Measurements from ENCODE around the gene HSPA4. TPM values are rescaled to one million over a fixed set of nuclear protein-coding genes. Genes with fewer than 3 reads are reported as not detected.

HSPA4 gene
- total RNA-seq, 3 donors from 2014 or later: 64.1 to 77.2 (median 72.9) TPM

DNA sequence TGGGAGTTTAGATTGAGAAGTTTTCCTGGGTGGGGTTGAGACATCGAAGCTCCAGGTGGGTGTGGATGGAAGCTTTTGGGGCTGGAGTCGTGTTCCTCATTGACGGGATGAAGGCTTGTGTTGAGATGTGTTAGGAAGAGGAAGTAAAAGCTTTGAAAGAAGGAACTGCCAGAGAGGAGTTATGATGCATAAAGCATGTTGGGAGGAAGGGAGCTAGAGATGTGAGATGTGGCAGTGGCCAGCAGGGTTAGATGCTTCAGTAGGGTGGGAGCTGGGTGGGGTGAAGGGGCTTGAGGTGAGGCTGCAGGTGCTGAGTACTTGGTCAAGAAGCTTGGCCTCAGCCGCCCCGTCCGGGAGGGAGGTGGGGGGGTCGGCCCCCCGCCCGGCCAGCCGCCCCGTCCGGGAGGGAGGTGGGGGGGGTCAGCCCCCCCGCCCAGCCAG lies 56.7 kb downstream of the HSPA4 start:
- intact Hi-C loops (cut with DNase I, micrococcal nuclease): no loop called here
- ATAC-seq: peak; percentile 12
- Histone ChIP-seq H3K9me3 (no peaks in the 10 kb centered on the region), H3K4me1 (ENCODE audit: low read depth) (no peaks in the 10 kb centered on the region), H3K4me3 (no peak overlapping the region), H3K36me3 (ENCODE audit: low read depth) (no peaks in the 10 kb centered on the region)
- TF ChIP-seq, protein P1, sequence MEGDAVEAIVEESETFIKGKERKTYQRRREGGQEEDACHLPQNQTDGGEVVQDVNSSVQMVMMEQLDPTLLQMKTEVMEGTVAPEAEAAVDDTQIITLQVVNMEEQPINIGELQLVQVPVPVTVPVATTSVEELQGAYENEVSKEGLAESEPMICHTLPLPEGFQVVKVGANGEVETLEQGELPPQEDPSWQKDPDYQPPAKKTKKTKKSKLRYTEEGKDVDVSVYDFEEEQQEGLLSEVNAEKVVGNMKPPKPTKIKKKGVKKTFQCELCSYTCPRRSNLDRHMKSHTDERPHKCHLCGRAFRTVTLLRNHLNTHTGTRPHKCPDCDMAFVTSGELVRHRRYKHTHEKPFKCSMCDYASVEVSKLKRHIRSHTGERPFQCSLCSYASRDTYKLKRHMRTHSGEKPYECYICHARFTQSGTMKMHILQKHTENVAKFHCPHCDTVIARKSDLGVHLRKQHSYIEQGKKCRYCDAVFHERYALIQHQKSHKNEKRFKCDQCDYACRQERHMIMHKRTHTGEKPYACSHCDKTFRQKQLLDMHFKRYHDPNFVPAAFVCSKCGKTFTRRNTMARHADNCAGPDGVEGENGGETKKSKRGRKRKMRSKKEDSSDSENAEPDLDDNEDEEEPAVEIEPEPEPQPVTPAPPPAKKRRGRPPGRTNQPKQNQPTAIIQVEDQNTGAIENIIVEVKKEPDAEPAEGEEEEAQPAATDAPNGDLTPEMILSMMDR (IDR thresholded peaks at IDR 0.05): no peak
- DNase-seq: no peak

DNA sequence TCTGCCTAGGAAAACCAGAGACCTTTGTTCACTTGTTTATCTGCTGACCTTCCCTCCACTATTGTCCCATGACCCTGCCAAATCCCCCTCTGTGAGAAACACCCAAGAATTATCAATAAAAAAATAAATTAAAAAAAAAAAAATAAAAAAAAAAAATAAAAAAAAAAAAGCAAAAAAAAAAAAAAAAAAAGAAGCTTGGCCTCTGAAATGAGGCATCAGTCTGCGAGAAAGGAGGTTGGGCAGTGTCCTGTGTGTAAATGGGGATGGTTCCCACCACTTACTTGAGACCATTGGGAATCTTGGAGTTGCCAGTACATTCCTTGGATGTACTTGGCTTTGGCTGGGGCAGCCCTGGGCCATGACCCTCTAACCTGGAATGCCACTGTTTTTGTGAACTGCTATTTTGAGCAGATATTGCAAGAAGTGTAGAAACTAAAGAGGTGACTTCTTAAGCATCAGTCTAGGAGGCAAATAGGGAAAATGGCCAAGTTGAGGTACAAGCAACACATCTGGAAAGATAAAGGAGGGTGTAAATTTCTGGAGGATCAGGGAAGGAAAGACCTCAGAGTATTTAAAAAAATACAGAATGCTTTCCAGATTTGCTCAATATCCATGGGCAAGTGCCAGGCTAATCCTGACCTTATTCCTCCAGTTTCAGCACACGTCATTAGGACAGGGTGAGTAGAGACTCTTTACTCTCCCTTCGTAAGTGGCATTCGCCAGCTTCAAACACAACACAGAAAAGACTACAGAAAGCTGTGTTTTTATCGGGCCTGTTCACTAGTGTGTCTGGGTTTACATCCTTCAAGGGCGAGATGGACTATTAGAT lies 58.1 kb downstream of the HSPA4 start:
- no peaks in the 10 kb centered on the region for H3K9me3 ChIP-seq
- DNase-seq: no peak
- no peaks in the 10 kb centered on the region for H3K4me1 ChIP-seq (ENCODE audit: low read depth)
- TF ChIP-seq, protein P1 (IDR thresholded peaks at IDR 0.05): no peak
- H3K4me3 ChIP-seq: no peak overlapping the region
- intact Hi-C loops (cut with DNase I, micrococcal nuclease): no loop called here
- no peak for ATAC-seq
- no peaks in the 10 kb centered on the region for H3K36me3 ChIP-seq (ENCODE audit: low read depth)

DNA sequence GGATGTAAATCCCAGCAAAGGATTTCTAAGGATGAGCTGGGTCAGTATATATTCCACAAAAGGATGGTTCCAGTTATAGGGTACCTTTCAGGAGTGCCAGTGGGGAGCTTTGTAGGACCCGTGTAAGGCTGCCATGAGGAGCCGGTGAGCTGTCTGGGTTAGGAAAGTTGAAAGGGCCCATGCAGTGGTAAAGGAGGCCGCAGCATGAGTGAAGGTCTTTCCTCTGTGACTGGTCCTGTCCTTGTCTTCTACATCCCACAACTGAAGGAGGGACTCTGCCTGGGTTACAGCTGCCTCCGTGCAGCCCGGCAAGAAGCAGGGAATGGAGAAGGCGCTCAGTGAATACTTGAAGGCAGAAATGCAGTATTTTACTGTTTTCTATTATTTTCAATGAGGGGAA lies 58.9 kb downstream of the HSPA4 start:
- DNase-seq (no peak), ATAC-seq (no peak)
- Histone ChIP-seq H3K9me3 (no peaks in the 10 kb centered on the region), H3K36me3 (ENCODE audit: low read depth) (no peaks in the 10 kb centered on the region), H3K4me3 (no peak overlapping the region), H3K4me1 (ENCODE audit: low read depth) (no peaks in the 10 kb centered on the region)
- TF ChIP-seq, protein P1 (IDR thresholded peaks at IDR 0.05): no peak
- intact Hi-C loops (cut with DNase I, micrococcal nuclease): no loop called here

DNA sequence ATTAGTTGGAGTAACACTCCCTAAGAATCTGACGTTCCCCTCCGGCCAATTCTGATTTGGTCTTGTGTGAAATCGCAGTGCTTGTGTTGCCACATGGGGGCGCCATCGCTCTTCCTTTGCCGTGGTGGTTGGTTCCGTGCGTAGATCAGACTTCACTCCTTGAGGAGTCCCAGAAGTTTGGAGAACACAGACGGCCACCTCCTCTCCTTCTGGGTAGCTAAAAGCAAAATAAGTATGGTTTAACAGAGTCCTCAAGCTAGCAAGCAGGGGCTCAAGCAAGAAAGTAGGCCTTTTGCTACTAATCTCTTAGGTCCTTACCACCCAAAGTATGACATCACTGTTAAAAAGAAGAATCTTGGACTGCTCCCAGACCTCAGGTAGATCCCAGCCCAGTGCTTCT lies 59.5 kb downstream of the HSPA4 start:
- ATAC-seq (peak; percentile 88), DNase-seq (peak; percentile 74 to 93 (median 88))
- Histone ChIP-seq H3K9me3 (no peaks in the 10 kb centered on the region), H3K36me3 (ENCODE audit: low read depth) (no peaks in the 10 kb centered on the region), H3K4me3 (no peak overlapping the region), H3K4me1 (ENCODE audit: low read depth) (no peaks in the 10 kb centered on the region)
- intact Hi-C loops (cut with DNase I, micrococcal nuclease): no loop called here
- TF ChIP-seq, protein P1 (IDR thresholded peaks at IDR 0.05): peak; percentile 60

DNA sequence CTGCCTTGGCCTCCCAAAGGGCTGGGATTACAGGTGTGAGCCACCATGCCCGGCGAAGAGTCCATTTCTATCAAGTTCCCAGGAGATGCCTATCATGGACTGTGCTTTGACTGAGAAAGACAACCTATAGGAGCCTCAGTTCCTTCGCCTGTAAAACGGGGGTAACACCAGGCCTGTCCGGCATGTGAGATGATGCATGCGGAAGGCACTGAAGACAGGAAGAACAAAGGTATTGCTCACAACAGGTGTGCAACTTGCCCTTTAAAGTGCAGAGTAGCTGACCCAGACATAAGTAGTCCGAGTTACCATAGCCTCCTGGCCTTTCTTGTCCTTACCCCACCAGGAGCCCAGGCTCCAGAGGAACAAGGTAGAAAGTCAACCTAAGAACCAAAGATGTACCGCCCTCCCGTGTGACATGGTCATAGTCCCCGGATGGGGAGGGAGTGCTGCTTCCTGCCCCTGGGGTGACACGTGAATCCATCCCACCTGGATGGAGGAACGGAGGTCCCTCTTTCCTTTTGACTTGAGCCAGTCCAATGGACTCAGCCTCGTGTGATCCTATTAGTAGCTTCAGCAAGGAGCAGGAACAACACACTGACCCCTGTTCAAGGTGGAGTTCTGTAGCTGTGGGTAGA lies 60.3 kb downstream of the HSPA4 start:
- DNase-seq (no peak), ATAC-seq (no peak)
- no peaks in the 10 kb centered on the region for H3K9me3 ChIP-seq
- H3K4me3 ChIP-seq: no peak overlapping the region
- TF ChIP-seq, protein P1 (IDR thresholded peaks at IDR 0.05): no peak
- intact Hi-C loops (cut with DNase I, micrococcal nuclease): no loop called here
- no peaks in the 10 kb centered on the region for H3K36me3 ChIP-seq (ENCODE audit: low read depth)
- no peaks in the 10 kb centered on the region for H3K4me1 ChIP-seq (ENCODE audit: low read depth)
